ENCODE results near the gene GLG1.

Gene GLG1

GRCh38 chr16:74503412-74503811 is 103.5 kb downstream of the GLG1 start:
- no peak overlapping the region for H3K4me3 ChIP-seq (ENCODE audit: low read depth, low read length)
- DNase-seq (ENCODE audit: low read depth): no peak
- TF ChIP-seq, protein P1, sequence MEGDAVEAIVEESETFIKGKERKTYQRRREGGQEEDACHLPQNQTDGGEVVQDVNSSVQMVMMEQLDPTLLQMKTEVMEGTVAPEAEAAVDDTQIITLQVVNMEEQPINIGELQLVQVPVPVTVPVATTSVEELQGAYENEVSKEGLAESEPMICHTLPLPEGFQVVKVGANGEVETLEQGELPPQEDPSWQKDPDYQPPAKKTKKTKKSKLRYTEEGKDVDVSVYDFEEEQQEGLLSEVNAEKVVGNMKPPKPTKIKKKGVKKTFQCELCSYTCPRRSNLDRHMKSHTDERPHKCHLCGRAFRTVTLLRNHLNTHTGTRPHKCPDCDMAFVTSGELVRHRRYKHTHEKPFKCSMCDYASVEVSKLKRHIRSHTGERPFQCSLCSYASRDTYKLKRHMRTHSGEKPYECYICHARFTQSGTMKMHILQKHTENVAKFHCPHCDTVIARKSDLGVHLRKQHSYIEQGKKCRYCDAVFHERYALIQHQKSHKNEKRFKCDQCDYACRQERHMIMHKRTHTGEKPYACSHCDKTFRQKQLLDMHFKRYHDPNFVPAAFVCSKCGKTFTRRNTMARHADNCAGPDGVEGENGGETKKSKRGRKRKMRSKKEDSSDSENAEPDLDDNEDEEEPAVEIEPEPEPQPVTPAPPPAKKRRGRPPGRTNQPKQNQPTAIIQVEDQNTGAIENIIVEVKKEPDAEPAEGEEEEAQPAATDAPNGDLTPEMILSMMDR (IDR thresholded peaks at IDR 0.05; ENCODE audit: insufficient read depth, low read depth, low read length, missing control alignments): no peak

GRCh38 chr16:74501484-74502478 is 105.1 kb downstream of the GLG1 start:
- H3K4me3 ChIP-seq (ENCODE audit: low read depth, low read length): no peak overlapping the region
- TF ChIP-seq, protein P1 (IDR thresholded peaks at IDR 0.05; ENCODE audit: insufficient read depth, low read depth, low read length, missing control alignments): no peak
- DNase-seq (ENCODE audit: low read depth): no peak

DNA sequence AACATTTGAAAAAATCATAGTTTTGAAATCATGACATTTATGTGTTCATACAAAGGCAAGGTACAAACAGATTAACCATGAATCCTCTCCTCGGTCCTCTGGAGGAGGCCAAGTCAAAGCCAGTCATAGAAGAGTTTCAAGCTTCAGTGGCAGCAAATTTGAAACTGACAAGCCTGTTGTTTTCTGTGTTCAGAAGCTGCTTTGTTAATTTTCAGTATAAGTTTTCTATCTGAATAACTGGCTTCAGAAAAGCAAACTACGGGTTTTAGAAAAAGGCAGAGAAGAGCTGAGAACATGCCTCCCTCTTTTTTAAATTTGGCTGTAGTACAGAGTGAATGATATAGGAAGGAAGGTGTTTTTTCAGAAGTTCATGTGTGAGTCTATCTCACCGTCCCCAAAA is 106.0 kb downstream of the GLG1 start:
- TF ChIP-seq, protein P1 (IDR thresholded peaks at IDR 0.05; ENCODE audit: insufficient read depth, low read depth, low read length, missing control alignments): no peak
- DNase-seq (ENCODE audit: low read depth): peak; percentile 7
- H3K4me3 ChIP-seq (ENCODE audit: low read depth, low read length): no peak overlapping the region

- no peak for DNase-seq (ENCODE audit: low read depth)
- no peak overlapping the region for H3K4me3 ChIP-seq (ENCODE audit: low read depth, low read length)
- TF ChIP-seq, protein P1 (IDR thresholded peaks at IDR 0.05; ENCODE audit: insufficient read depth, low read depth, low read length, missing control alignments): no peak
Measured at GRCh38 chr16:74499114-74499513, 107.8 kb downstream of the GLG1 start.

GRCh38 chr16:74497761-74498160 is 109.2 kb downstream of the GLG1 start:
- H3K4me3 ChIP-seq (ENCODE audit: low read depth, low read length): no peak overlapping the region
- TF ChIP-seq, protein P1 (IDR thresholded peaks at IDR 0.05; ENCODE audit: insufficient read depth, low read depth, low read length, missing control alignments): no peak
- no peak for DNase-seq (ENCODE audit: low read depth)

DNA sequence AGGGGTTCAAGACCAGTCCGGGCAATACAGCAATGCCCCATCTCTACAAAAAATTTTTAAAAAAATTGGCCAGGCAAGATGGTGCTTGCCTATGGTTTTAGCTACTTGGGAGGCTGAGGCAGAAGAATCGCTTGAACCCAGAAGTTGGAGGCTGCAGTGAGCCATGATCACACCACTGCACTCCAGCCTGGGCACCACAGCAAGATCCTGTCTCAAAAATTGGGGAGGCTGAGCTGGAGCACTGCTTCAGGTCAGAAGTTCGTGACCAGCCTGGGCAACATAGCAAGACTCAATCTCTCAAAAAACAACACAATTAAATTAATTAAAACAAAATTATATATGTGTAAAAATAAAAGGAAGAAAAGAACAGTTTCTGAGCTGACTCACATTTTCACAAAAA is 110.9 kb downstream of the GLG1 start:
- no peak for DNase-seq (ENCODE audit: low read depth)
- TF ChIP-seq, protein P1 (IDR thresholded peaks at IDR 0.05; ENCODE audit: insufficient read depth, low read depth, low read length, missing control alignments): no peak

More for the DNA sequence above, 110.9 kb downstream of the GLG1 start:
- no peak overlapping the region for H3K4me3 ChIP-seq (ENCODE audit: low read depth, low read length)
